Stimulated activated CD8-positive, alpha-beta memory T cell treated with anti-CD3 and anti-CD28 coated beads, Interleukin-4, amount 100 ng/mL, for 4 hours (primary cell): ENCODE data around the gene ACSL5.
"Not testable (repeated sequence)": the region's sequence is repeated elsewhere in the genome, so short reads cannot be mapped to it uniquely, and the experiment has no call there.

Experiments used
- DNase-seq, 2 donors: peaks; one replicate each; pipeline ENCODE4 v3.0.0-alpha.2; 2020; ENCODE audit warnings: low read depth in 2 of 2, low spot score in 1 of 2

ACSL5 gene

GRCh38 chr10:112351146-112351545 lies 22.8 kb upstream of the ACSL5 start:
- DNase-seq = no peak

- DNase-seq = no peak
Observed at GRCh38 chr10:112352044-112352443, 21.9 kb upstream of the ACSL5 start.

GRCh38 chr10:112353046-112353445 lies 20.9 kb upstream of the ACSL5 start:
- no peak for DNase-seq

GRCh38 chr10:112356686-112357085 lies 17.2 kb upstream of the ACSL5 start:
- no peak for DNase-seq

- no peak for DNase-seq
Observed at GRCh38 chr10:112359606-112360307, 14.2 kb upstream of the ACSL5 start.

- DNase-seq = no peak
Observed at GRCh38 chr10:112360308-112361270, 13.3 kb upstream of the ACSL5 start.

GRCh38 chr10:112361951-112362751 lies 11.8 kb upstream of the ACSL5 start:
- no peak for DNase-seq

- DNase-seq = no peak
Observed at GRCh38 chr10:112362833-112363232, 11.1 kb upstream of the ACSL5 start.

- no peak for DNase-seq
Observed at GRCh38 chr10:112363696-112364688, 9.9 kb upstream of the ACSL5 start.

- DNase-seq = no peak
Observed at GRCh38 chr10:112365014-112365432, 8.9 kb upstream of the ACSL5 start.

GRCh38 chr10:112365451-112365850 lies 8.5 kb upstream of the ACSL5 start:
- no peak for DNase-seq

- DNase-seq = no peak
Observed at GRCh38 chr10:112366992-112367391, 6.9 kb upstream of the ACSL5 start.

- no peak for DNase-seq
Observed at GRCh38 chr10:112367516-112367915, 6.4 kb upstream of the ACSL5 start.

- no peak for DNase-seq
Observed at GRCh38 chr10:112369495-112370423, 4.2 kb upstream of the ACSL5 start.

- no peak for DNase-seq
Observed at GRCh38 chr10:112370424-112370819, 3.5 kb upstream of the ACSL5 start.

GRCh38 chr10:112371326-112371725 lies 2.6 kb upstream of the ACSL5 start:
- not testable (repeated sequence) for DNase-seq

- DNase-seq = not testable (repeated sequence)
Observed at GRCh38 chr10:112372182-112372810, 1.6 kb upstream of the ACSL5 start.

- DNase-seq = no peak
Observed at GRCh38 chr10:112374724-112375541, 1.0 kb downstream of the ACSL5 start.
